Measurements from ENCODE around the gene TSPAN4. TPM values are rescaled to one million over a fixed set of nuclear protein-coding genes. Genes with fewer than 3 reads are reported as not detected.

TSPAN4 gene
- total RNA-seq, 1 experiment from 2014 or later, result 150 TPM

DNA sequence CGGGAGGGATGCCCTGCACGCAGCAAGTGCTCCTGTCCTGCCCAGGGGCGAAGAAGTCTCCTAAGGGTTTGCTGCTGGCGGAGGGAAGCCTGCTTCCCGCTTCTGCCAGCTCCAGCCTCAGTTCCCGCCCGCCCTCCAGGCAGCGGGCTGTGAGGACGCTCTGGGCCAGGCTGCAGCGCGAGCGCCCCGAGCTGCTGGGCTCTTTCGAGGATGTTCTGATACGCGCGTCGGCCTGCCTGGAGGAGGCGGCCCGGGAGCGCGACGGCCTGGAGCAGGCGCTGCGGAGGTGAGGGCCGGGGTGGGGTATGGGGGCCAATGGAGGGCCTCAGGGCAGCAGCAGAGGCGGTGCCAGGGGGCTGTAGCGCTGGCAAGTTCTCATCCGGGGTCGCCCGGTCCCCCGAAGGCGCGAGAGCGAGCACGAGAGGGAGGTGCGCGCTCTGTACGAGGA lies 12.8 kb upstream of the TSPAN4 start:
- no peak for DNase-seq (ENCODE audit: low read depth, low spot score)
- in situ Hi-C loops (cut with HindIII; ENCODE audit: low pct_unique_long_range_greater_than_20kb, low sequenced_read_pairs), result no loop called here

DNA sequence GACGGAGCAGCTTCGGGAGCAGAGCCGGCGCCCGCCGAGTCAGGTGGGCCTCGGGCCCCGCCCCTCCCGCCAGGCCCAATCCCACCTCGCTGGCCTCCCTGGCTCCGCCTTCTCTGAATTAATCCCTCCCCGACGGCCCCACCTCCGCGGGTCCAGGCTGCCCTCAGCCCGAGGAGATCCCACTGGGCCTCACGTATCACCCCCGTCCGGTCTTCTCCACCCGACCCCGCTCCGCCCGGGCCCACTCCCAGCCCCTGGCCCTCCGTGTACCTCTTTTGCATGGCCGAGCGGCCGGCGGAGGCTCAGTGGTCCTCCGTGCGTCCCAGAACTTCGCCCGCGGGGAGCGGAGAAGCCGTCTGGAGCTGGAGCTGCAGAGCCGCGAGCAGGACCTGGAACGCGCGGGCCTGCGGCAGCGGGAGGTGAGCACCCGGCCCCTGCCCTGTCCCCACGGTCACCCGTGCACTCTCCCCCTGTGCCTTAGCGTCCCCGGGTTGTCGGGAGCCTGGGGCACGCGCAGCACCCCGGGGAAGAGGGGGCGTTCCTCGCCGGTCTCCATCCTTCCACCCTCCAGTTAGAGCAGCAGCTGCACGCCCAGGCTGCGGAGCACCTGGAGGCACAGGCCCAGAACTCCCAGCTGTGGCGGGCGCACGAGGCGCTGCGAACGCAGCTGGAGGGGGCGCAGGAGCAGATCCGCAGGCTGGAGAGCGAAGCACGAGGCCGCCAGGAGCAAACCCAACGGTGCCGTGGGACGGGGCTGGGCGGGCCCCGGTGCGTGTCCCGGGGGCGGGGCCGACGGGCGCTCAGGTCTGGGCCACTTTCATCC lies 12.1 kb upstream of the TSPAN4 start:
- in situ Hi-C loops (cut with HindIII; ENCODE audit: low pct_unique_long_range_greater_than_20kb, low sequenced_read_pairs), result no loop called here
- no peak for DNase-seq (ENCODE audit: low read depth, low spot score)

- in situ Hi-C loops (cut with HindIII; ENCODE audit: low pct_unique_long_range_greater_than_20kb, low sequenced_read_pairs), result no loop called here
- no peak for DNase-seq (ENCODE audit: low read depth, low spot score)
Measured at GRCh38 chr11:831118-831864, 11.4 kb upstream of the TSPAN4 start.

DNA sequence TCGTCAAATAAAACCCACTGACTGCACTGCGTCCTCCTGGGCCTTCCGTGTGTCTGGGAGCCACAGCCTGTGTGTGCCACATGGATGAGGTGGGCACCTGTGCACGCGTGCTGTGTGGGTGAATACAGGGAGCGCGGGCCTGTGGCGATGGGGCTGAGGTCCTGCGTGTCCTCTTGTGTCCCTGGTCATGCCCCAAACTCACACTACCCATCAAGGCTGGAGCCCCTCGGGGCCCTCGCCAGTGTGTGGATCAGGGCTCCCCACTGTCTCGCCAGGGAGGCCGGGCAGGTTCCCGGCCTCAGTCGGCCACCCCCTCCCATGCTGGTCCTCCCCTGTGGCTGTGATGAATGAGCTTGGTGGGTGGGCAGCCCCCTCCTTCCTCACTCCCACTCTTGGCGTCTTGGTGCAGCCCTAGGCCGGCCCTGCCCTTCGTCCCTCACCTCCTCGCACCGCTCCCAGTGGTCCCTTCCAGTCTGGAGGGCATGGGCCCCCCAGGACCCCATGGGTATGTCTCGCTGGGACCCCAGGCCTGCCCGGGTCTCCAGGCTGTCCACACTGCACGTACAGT lies 10.6 kb upstream of the TSPAN4 start:
- in situ Hi-C loops (cut with HindIII; ENCODE audit: low pct_unique_long_range_greater_than_20kb, low sequenced_read_pairs), result no loop called here
- DNase-seq (ENCODE audit: low read depth, low spot score), result no peak

- peak; percentile 59 for DNase-seq (ENCODE audit: low read depth, low spot score)
- in situ Hi-C loops (cut with HindIII; ENCODE audit: low pct_unique_long_range_greater_than_20kb, low sequenced_read_pairs), result no loop called here
Measured at GRCh38 chr11:832529-833113, 10.0 kb upstream of the TSPAN4 start, which contains the start of gene CD151. Gene CD151 (plus strand): TSS chr11:832952. CDS start chr11:836070, 3,118 bp downstream.

DNA sequence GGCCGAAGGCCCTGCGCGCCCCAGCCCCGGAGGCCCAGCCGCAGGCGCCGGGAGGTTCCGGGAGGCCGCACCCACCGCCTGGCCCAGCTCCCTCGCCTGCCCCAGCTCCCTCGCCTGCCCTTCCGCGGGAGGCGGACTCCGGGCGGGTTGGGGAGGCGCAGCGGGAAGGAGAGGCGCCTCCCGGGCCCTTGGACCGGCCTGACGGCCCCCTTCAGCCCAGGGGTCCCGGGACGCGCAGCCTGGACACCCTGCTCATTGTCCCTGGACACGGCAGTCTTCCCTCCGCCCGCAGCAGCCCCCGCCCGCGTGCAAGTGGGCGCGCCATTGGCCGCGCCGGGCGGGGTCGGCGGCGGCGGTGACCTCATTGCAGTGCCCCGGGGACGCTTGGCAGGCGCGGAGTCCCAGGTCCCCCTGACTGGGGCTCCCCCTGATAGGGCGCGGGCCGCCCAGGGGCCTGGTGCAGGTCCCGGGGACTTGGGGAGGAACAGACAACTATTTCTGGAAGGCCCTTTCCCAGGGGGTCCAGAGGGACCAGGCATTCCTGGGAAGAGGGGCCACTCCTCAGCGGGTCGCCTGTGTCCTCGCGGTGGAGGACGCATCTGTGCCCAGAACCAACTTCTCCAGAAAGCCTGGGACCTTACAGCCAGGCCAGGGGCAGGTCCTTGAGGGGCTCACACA lies 9.4 kb upstream of the TSPAN4 start:
- in situ Hi-C loops (cut with HindIII; ENCODE audit: low pct_unique_long_range_greater_than_20kb, low sequenced_read_pairs), result no loop called here
- DNase-seq (ENCODE audit: low read depth, low spot score), result no peak

- in situ Hi-C loops (cut with HindIII; ENCODE audit: low pct_unique_long_range_greater_than_20kb, low sequenced_read_pairs), result no loop called here
- no peak for DNase-seq (ENCODE audit: low read depth, low spot score)
Measured at GRCh38 chr11:833849-834311, 8.8 kb upstream of the TSPAN4 start.

DNA sequence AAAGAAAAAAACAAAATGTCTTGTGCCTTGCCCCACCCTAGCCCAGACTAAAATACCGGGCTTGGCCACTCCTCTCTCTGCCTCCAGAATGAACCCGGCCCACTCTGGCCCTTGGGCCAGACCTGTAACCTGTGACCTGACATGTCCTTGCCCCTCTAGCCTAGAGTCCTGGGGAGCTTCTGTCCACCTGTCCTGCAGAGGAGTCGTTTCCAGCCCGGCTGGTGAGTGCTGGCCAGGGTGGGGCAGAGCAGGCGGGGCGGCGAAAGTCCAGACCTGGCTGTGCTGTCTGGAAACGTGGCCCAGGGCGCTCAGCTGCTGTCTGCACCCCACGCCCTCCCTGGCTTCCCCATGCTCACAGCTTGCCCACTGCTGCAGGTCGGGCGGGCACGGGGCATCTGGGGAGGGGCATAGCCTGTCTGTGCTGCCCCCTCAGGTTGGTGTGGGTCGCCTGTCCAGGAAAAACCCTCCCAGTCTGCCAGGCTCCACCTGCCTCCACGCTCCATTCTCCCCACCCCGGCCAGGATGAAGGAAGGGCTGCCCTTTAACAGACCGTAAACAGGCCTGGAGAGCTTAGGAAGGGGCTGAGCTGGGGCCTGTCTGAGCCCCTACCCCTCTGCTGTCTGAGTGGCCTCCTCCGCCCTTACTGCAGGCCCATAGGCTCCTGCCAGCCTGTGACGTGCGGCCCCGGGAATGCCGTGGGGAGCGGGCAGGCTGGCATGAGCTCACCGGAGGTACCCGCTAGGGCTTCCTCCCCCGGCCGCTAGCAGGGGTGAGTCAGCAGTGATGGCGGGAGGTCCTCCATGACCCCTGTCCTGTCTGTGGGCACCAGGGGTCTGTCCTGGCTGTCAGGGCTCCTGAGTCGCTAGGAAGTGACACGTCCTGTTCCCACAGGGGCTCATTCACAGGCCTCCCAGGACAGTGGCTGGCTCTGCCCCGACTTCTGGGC lies 8.0 kb upstream of the TSPAN4 start:
- peak; percentile 45 for DNase-seq (ENCODE audit: low read depth, low spot score)
- in situ Hi-C loops (cut with HindIII; ENCODE audit: low pct_unique_long_range_greater_than_20kb, low sequenced_read_pairs), result no loop called here

DNA sequence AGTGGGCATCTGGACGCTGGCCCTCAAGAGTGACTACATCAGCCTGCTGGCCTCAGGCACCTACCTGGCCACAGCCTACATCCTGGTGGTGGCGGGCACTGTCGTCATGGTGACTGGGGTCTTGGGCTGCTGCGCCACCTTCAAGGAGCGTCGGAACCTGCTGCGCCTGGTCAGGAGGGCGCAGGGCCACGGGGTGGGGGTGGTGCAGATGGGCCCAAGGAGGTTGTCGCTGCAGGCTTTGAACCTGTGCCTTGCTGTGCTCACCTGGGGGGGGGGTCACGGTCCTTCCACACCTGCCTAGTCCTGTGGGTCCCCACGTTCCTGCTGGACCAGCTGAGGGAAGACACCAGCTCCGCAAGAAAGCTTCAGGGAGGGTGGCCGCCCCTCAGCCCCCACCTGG lies 6.4 kb upstream of the TSPAN4 start:
- in situ Hi-C loops (cut with HindIII; ENCODE audit: low pct_unique_long_range_greater_than_20kb, low sequenced_read_pairs), result no loop called here

GRCh38 chr11:836700-837099 lies 6.0 kb upstream of the TSPAN4 start:
- DNase-seq (ENCODE audit: low read depth, low spot score), result no peak
- in situ Hi-C loops (cut with HindIII; ENCODE audit: low pct_unique_long_range_greater_than_20kb, low sequenced_read_pairs), result no loop called here

More for the DNA sequence above, 6.4 kb upstream of the TSPAN4 start:
- DNase-seq (ENCODE audit: low read depth, low spot score), result no peak

DNA sequence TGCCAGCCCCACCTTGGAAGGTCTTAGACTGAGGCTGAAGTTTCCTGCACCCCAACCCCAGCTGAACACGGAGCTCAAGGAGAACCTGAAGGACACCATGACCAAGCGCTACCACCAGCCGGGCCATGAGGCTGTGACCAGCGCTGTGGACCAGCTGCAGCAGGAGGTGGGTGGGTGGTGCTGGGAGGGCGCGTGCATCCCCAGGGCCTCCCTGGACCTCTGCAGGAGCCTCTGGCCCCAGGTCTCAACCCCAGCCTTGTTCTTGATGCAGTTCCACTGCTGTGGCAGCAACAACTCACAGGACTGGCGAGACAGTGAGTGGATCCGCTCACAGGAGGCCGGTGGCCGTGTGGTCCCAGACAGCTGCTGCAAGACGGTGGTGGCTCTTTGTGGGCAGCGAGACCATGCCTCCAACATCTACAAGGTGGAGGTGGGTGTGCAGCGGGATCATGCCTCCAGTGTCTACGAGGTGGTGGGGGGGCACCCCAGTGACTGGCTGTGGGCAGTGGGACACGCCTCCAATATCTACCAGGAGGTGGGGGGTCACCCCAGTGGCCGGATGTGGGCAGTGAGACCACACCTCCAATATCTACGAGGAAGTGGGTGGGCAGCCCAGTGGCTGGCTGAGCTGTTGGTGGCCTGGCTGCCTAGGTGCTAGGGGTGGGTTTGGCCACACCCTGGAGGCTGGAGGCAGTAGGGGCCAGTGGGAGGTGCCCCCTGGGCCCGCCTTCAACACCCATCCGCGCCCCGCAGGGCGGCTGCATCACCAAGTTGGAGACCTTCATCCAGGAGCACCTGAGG lies 5.3 kb upstream of the TSPAN4 start:
- DNase-seq (ENCODE audit: low read depth, low spot score), result no peak
- in situ Hi-C loops (cut with HindIII; ENCODE audit: low pct_unique_long_range_greater_than_20kb, low sequenced_read_pairs), result no loop called here

GRCh38 chr11:837990-838307 lies 4.7 kb upstream of the TSPAN4 start:
- in situ Hi-C loops (cut with HindIII; ENCODE audit: low pct_unique_long_range_greater_than_20kb, low sequenced_read_pairs), result no loop called here
- no peak for DNase-seq (ENCODE audit: low read depth, low spot score)

GRCh38 chr11:838441-839279 lies 4.0 kb upstream of the TSPAN4 start:
- DNase-seq (ENCODE audit: low read depth, low spot score), result peak; percentile 67
- in situ Hi-C loops (cut with HindIII; ENCODE audit: low pct_unique_long_range_greater_than_20kb, low sequenced_read_pairs), result no loop called here

GRCh38 chr11:839280-839623 lies 3.4 kb upstream of the TSPAN4 start:
- DNase-seq (ENCODE audit: low read depth, low spot score), result no peak
- in situ Hi-C loops (cut with HindIII; ENCODE audit: low pct_unique_long_range_greater_than_20kb, low sequenced_read_pairs), result no loop called here

GRCh38 chr11:839875-840617 lies 2.6 kb upstream of the TSPAN4 start:
- DNase-seq (ENCODE audit: low read depth, low spot score), result peak; percentile 46

More at GRCh38 chr11:839875-840617, 2.6 kb upstream of the TSPAN4 start:
- in situ Hi-C loops (cut with HindIII; ENCODE audit: low pct_unique_long_range_greater_than_20kb, low sequenced_read_pairs), result no loop called here
